MV-4-11 (cell line): Measurements from ENCODE around the gene AK1.
"Not testable (repeated sequence)": the region's sequence is repeated elsewhere in the genome, so short reads cannot be mapped to it uniquely, and the experiment has no call there.

Source experiments
- DNase-seq: peaks from one replicate; lab custom pipeline; 2025; lab: John Stamatoyannopoulos, UW

AK1 gene

DNA sequence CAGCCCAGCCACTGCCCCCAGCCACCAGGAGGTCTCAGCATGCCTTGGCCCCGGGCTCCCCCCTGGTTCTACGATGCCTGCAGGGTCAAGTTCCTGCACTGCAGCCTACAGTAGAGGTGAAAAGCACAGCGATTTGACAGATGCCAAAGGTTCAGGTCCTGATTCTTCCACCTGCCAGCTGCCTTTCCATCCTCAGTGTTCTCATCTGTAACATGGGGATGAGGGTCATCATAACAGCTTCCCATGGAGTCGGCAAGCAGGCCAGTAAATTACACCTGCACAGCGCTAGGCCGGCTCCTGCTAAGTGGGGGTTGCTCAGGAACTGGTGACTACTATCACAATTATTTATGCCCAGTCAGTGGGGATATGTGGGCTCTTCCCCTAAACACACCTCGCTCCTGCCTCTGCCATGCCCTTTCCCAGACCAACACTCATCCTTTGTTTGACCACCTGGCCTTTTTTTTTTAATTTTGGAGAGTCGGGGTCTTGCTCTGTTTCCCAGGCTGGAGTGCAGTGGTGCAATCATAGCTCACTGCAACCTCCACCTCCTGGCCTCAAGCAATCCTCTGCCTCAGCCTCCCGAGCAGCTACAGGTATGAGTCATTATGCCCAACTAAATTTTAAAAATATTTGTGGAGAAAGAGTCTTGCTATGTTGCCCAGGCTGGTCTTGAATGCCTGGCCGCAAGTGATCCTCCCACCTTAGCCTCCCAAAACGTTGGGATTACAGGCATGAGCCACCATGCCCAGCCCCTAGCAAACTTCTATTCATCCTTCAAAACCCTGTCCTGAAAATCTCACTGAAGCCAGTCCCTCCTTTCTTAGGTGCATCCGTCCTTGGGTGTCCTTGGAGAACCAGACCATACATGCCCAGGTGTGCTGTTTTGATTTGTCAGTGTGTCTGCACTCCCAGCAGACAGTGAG is 29.4 kb downstream of the AK1 start:
- no peak for DNase-seq

DNA sequence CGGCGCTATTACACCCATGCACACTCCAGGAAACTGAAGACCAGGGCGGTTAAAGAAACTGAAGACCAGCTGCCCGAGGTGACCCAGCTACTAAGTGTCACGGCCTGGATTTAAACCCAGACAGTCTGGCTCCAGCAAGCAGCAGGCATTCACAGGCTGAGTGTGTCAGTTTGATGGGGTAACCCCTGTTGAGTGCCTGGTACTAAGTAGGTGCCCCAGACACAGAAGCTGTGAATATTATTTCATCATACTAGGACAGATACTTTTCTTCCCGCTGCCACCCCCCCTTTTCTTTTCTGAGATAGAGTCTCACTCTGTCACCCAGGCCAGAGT is 30.3 kb downstream of the AK1 start:
- DNase-seq: peak; percentile 69

DNA sequence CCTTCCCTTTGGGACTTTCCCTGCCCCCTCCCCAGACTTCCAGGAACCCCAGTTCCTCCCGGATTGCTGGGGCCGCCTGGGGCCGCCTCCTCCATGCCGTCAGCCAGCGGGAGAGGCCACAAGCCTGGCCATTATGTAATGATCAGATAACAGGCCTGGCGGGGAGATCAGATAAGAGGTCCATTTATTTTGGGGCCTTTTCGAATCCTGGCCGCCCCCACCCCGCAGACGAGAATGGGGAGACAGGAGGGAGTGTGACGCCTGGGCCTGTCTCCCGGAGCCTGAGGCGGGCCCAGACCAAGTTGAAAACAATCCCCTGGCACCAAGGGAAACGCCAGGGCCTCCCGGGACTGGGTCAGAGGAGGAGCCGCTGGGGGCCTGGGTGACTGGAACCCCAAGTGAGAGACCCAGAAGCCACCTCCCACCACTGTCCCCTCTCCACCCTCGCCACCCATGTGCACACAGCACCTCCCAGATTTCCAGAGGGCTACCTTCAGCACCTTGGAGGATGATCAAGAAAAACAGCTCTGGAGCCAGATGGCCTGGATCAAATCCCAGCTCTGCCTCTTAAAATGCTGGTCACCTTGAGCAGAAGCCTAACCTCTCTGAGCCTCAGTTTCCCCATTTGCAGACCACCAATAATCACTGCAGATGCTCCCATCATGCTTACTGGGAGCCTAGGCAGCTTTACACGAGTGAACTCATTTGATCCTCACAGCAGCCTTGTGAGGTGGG is 30.9 kb downstream of the AK1 start:
- no peak for DNase-seq

DNA sequence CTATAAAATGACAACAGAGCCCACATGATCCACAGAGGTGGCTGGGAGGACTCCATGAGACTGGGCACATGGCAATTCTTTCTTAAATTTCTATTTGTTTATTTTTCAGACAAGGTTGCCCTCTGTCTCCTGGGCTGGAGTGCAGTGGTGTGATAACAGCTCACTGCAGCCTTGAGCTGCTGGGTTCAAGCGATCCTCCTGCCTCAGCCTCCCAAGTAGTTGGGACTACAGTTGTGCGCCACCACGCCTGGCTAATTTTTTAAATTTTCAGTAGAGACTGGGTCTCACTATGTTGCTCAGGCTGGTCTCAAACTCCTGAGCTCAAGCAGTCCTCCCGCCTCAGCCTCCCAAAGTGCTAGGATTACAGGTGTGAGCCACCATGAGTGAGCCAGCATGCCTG is 31.9 kb downstream of the AK1 start:
- DNase-seq: not testable (repeated sequence)

DNA sequence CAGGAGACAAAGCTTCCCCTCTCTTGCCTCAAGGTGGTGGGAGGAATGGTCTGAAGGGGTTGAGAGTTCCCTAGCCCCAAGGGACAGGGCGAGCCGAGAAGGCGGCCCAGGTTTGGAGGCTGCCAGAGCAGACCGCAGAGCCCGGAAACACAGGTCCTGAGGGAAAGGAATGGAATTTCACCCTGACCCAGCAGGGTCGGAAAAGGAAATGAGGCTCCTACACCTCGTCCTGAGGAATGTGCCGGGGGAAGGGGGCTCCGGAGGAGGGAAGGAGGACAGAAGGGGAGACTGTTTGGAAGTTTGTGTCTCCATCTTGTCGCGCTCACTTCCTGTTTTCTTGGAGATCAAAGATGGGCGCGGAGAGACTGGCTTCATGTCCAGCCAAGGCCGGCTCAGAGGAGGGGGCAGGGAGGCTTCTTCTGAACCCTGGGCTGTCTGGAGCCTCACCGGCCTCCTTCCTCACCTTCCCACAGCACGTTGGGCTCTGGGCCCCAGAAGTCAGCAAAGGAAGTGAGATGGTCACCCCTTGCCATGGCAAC is 32.6 kb downstream of the AK1 start:
- no peak for DNase-seq

DNA sequence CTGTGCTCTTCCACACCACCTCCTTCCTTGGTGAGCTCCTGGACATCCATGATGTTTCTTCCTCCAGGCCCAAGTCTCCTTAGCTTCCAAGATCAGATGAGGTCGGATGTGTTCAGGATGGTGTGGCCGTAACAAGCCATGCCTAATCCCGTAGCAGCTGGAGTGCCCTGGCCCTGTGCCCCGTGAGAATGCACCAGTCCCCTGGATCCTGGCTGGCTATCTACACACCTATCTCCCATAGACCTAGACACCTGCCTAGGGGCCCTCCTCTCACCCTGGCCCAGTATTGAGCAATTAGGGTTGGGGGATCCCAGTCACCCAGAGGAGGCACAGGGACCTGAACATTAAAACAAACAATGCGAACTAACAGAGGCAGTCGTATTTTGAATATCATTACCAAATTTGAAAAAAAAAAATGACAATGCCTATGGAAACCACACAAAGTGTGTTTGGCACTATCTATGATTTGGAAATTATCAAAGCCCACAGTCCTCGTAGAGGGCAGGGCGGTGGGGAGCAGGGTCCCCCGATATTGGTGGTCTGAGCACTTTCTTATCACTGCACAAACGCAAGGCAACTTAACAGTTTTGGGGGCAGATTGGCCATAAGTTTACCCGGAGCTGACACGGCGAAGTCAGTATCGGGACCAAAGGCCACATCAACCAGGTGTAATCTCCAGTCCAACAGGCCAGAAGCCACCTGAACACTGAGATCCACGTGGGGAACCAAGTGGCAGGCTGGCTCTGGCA is 36.2 kb downstream of the AK1 start:
- no peak for DNase-seq

DNA sequence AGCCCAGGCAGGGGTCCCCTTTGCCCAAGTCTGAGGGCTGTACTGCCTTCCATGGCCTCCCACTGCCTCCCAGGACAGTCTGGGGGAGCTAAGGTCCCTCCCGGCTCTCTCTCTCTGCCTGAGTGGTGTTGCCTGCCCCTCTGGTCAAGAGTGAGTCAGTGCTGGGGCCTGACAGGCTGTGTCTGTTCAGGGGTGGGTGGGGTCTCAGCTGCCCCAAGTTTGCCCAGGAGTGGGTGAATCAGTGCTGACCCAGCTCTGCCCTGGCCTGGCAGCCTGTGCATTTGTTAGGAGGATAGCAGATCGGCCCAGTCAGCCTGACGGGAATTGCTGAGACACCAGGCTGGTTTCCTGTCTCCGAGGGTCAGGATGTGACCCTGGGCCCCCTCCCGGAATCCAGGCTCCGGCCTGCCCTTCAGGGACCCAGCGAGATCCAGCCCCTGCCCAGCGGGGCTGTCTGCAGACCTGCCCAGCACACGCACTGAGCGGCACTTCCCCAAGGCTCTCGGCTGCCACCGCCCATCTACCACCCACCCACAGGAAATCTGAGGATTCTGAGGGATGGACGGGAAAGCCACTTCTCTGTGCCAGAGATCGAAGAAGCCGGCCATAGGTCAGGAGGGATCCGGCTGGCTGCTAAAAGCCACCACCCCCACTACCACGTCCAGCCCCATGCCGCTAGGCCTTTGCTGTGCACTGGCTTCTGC is 38.9 kb downstream of the AK1 start:
- DNase-seq: no peak

DNA sequence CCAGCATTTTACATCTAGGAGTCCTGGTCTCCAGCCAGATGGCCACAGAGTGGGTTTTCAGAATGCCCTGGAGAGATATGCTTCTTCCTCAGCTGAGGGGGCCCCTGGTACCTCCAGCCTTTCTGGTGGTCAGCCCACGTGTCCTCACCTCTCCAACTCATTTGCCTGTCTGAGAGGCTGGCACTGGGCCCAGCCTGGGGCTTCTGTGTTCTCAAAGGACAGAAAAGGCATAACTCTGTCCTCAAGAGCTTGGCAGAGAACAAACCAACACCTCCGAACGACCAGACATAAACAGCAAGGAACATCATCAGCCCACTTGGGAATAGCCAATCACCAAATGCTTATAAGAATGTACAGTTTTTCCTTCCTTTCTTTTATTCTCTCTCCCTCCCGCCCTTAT is 40.1 kb downstream of the AK1 start:
- DNase-seq: no peak

DNA sequence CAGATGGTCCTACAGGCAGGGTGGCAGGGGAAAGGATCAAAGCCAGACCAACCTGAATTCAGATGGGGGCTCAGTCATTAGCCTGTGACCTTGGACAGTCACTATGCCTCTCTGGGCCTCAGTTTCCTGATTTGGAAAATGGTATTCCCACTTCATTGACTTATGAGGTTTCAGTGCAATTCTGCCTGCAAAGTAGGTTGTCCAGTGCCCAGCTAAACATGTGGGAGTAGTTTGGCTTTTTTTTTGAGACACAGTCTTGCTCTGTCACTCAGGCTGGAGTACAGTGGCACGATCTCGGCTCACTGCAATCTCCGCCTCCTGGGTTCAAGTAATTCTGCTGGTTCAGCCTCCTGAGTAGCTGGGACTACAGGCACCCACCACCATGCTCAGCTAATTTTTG is 40.9 kb downstream of the AK1 start:
- DNase-seq: not testable (repeated sequence)

DNA sequence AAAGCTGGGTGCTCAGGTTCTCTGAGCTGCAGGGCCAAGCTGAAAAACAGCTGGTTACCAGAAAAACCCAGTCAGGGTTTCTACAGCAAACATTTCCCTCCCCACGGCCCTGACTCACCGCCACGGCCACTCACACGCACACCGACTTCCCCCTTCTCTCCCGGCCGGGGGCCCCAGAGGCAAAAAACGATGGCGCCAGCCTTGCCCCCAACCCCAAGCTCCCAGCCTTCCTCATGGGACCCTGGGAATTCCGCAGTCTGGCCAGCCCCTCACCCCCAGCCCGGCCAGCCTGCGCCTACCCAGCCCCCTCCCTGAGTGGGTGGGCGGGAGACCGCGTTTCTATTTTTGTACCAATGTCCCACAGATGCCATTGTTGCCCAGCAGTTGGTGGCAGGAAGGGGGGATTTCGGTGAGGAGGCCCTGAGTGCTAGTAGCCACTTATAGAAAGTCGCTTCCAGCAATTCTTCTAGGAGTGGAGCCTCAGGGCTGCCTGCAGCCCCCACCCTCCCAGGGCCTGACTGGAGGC is 41.4 kb downstream of the AK1 start:
- peak; percentile 84 for DNase-seq

DNA sequence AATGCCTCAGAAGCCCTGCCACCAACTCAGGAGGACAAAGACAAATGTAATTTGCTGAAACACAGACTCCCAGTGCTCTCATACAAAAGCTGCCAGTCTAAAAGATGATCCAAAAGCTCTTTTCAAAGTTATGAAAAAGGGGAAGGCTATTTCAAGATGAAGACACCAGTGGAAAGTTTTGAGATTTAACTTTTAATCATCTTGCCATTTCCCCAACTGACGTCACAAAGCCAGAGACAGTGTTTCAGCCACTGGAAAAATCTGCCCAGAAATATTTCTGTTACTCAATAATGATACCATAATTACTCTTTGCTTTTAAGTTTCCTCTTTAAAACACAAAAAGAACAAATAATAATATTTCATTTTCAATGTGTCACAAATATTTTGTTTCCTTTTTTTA is 43.9 kb downstream of the AK1 start:
- DNase-seq: peak; percentile 85

DNA sequence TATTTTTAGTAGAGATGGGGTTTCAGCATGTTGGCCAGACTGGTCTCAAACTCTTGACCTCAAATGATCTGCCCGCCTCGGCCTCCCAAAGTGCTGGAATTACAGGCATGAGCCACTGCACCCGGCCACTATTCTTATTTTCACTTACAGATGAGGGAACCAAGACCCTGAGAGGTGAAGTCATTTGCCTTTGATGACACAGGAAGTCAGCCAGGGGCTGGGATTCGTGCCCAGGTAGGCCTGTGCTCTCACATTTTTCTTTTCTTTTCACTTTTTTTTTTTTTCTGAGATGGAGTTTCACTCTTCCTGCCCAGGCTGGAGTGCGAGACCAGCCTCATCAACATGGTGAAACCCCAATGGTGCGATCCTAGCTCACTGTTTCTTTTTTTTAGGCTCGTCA is 45.2 kb downstream of the AK1 start:
- DNase-seq: no peak

DNA sequence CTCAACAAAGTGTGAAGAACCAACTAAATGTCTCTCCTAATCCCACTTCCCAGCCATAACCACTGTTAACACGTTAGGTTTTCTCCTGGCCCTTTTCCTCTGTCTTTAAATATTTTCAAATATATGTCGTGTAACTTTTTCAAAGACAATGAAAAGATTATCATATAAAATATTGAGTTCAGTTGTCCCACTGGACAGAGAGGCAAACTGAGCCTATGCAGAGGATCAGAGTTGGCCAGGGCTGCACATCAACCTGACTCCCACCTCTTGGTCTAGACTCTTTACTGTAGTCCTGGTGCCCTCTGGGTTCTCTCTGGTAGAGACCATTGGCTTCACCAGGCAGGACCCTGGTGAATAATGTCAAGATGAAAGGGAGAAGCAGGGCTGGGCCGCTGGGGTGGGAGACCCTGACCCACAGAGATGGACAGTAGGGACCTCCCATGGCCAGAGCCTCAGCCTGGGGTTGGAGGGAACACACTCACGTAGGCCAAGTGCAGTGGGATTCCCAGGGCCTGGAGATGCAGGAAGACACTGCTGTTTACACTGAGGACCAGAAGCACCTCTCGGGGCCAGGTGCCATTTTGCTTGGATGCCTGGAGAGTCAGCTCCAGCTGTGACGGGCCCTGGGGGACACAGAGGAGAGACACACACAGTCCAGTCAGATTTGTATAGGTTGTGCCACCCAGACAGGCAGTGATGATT is 48.1 kb downstream of the AK1 start:
- DNase-seq: no peak

GRCh38 chr9:127828262-127829031 is 49.0 kb downstream of the AK1 start:
- DNase-seq: no peak

GRCh38 chr9:127826253-127826913 is 51.1 kb downstream of the AK1 start:
- no peak for DNase-seq

DNA sequence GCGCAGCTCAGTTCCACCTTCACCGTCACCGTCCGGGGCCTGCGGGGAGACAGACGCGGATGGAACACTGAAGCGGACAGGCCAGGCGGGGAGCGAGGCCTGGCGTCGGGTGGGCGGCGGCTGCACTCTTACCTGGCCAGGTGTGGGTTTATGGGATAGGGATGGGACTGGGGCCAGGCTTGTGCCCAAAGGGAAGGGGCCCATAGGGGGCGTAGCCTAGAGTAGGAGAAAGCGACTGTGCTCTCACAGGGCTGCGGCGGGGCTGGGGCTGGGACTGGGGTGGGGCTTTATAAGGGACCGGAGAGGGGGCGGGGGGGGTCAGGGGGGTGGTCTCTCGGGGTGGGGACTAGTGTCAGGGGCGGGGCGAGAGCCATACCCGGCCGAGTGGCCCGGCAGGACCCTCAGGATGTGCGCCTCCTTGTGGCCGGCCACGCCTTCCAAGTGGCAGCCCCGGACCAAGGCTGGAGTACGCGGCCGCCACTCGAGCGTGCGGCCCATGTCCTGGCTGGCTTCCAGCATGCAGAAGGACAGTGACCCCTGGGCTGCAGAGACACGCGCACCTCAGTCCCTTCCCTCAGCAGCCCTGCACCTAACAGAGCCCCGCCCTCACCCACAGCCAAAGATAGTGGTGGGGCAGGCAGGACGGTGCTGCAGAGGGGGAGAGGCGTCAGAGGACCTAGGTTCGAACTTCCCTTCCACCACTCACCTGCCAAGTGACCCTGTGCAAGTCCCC is 52.0 kb downstream of the AK1 start:
- DNase-seq: no peak

DNA sequence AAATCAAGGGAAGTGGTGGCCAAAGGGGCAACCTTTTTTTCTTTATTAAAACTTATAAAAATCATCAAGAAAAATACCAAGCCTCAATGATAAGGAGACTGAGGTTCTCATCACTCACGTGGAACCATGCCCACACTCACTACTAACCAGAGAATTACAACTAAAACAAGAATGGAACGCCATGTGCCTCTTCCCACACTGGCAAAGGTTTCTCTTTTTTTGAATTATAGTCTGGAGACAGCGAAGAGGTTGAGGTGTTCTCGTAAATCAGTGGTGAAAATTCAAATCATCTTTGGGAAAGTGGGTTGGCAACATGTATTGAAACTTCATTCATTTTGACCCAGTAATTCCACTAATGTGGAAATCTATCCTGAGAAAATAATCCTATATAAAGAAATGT is 55.4 kb downstream of the AK1 start:
- DNase-seq: no peak

- DNase-seq: no peak
Observed at GRCh38 chr9:127818574-127818973, 58.9 kb downstream of the AK1 start.

GRCh38 chr9:127817881-127818434 is 59.5 kb downstream of the AK1 start:
- DNase-seq: no peak
